ENCODE results near the gene ANKFY1. TPM values are rescaled to one million over a fixed set of nuclear protein-coding genes. Genes with fewer than 3 reads are reported as not detected.
A peak's percentile ranks its signal among the peaks of the same experiment; 100 is the strongest.
"Not testable (repeated sequence)": the region's sequence is repeated elsewhere in the genome, so short reads cannot be mapped to it uniquely, and the experiment has no call there.

The ANKFY1 gene
- total RNA-seq, 1 donor from 2014 or later: 70.3 TPM

GRCh38 chr17:4201226-4201625 is 62.6 kb downstream of the ANKFY1 start:
- peaks cover 13% of the 10 kb centered on the region for H3K4me1 ChIP-seq
- H3K27me3 ChIP-seq (ENCODE audit: low read depth): no peaks in the 10 kb centered on the region
- DNase-seq: no peak
- intact Hi-C loops (cut with DNase I): no loop called here
- no peak for TF ChIP-seq CTCF (IDR thresholded peaks at IDR 0.05)
- no peak for ATAC-seq
- no peak overlapping the region for H3K27ac ChIP-seq
- H3K4me3 ChIP-seq: no peak overlapping the region
- H3K9me3 ChIP-seq: no peaks in the 10 kb centered on the region
- H3K36me3 ChIP-seq: peaks cover 49% of the 10 kb centered on the region

- peak; percentile 70 for TF ChIP-seq CTCF (IDR thresholded peaks at IDR 0.05)
- peaks cover 47% of the 10 kb centered on the region for H3K36me3 ChIP-seq
- intact Hi-C loops (cut with DNase I): no loop called here
- no peak overlapping the region for H3K4me3 ChIP-seq
- no peak overlapping the region for H3K27ac ChIP-seq
- peaks cover 6% of the 10 kb centered on the region for H3K4me1 ChIP-seq
- ATAC-seq (peak in 1 of 2 donors; percentile 50), DNase-seq (no peak)
- H3K9me3 ChIP-seq: no peaks in the 10 kb centered on the region
- H3K27me3 ChIP-seq (ENCODE audit: low read depth): no peaks in the 10 kb centered on the region
Measured at GRCh38 chr17:4199818-4200402, 63.9 kb downstream of the ANKFY1 start.

- H3K27me3 ChIP-seq (ENCODE audit: low read depth): no peaks in the 10 kb centered on the region
Measured at GRCh38 chr17:4198995-4199394, 64.8 kb downstream of the ANKFY1 start.

GRCh38 chr17:4195306-4195705 is 68.5 kb downstream of the ANKFY1 start:
- DNase-seq (no peak), ATAC-seq (no peak)
- no peaks in the 10 kb centered on the region for H3K4me1 ChIP-seq
- intact Hi-C loops (cut with DNase I): no loop called here
- H3K4me3 ChIP-seq: no peak overlapping the region
- H3K27ac ChIP-seq: no peak overlapping the region
- H3K36me3 ChIP-seq: peaks cover 62% of the 10 kb centered on the region
- no peaks in the 10 kb centered on the region for H3K9me3 ChIP-seq
- H3K27me3 ChIP-seq (ENCODE audit: low read depth): no peaks in the 10 kb centered on the region
- TF ChIP-seq CTCF (IDR thresholded peaks at IDR 0.05): no peak

More at GRCh38 chr17:4198995-4199394, 64.8 kb downstream of the ANKFY1 start:
- Histone ChIP-seq H3K4me1 (no peaks in the 10 kb centered on the region), H3K4me3 (no peak overlapping the region), H3K36me3 (peaks cover 53% of the 10 kb centered on the region), H3K9me3 (no peaks in the 10 kb centered on the region), H3K27ac (no peak overlapping the region)
- intact Hi-C loops (cut with DNase I): no loop called here
- no peak for TF ChIP-seq CTCF (IDR thresholded peaks at IDR 0.05)
- DNase-seq (no peak), ATAC-seq (no peak)

GRCh38 chr17:4194796-4195195 is 69.0 kb downstream of the ANKFY1 start:
- Histone ChIP-seq H3K4me1 (no peaks in the 10 kb centered on the region), H3K36me3 (peaks cover 62% of the 10 kb centered on the region), H3K27ac (no peak overlapping the region), H3K9me3 (no peaks in the 10 kb centered on the region), H3K4me3 (no peak overlapping the region), H3K27me3 (ENCODE audit: low read depth) (no peaks in the 10 kb centered on the region)
- DNase-seq (no peak), ATAC-seq (no peak)
- TF ChIP-seq CTCF (IDR thresholded peaks at IDR 0.05): no peak
- intact Hi-C loops (cut with DNase I): no loop called here

- H3K9me3 ChIP-seq; H3K27ac ChIP-seq; H3K27me3 ChIP-seq (ENCODE audit: low read depth); DNase-seq; H3K4me3 ChIP-seq; H3K4me1 ChIP-seq; intact Hi-C loops (cut with DNase I); ATAC-seq: not testable (repeated sequence)
- peaks cover 85% of the 10 kb centered on the region for H3K36me3 ChIP-seq
Measured at GRCh38 chr17:4190791-4191190, 73.0 kb downstream of the ANKFY1 start.

Measured in lower lobe of right lung (tissue), 2 donors.